HG03520 (cell line): ENCODE results near the gene TRIP13.
A peak's percentile ranks its signal among the peaks of the same experiment; 100 is the strongest.
"Not testable (repeated sequence)": the region's sequence is repeated elsewhere in the genome, so short reads cannot be mapped to it uniquely, and the experiment has no call there.

Experiments used
- ATAC-seq: cut with Tn5 transposase; IDR thresholded peaks from one replicate; pipeline ENCODE4 v1.9.1; 2021; ENCODE audit warnings: mild to moderate bottlenecking, moderate library complexity; ENCODE audit not compliant: unreplicated experiment

TRIP13 gene

DNA sequence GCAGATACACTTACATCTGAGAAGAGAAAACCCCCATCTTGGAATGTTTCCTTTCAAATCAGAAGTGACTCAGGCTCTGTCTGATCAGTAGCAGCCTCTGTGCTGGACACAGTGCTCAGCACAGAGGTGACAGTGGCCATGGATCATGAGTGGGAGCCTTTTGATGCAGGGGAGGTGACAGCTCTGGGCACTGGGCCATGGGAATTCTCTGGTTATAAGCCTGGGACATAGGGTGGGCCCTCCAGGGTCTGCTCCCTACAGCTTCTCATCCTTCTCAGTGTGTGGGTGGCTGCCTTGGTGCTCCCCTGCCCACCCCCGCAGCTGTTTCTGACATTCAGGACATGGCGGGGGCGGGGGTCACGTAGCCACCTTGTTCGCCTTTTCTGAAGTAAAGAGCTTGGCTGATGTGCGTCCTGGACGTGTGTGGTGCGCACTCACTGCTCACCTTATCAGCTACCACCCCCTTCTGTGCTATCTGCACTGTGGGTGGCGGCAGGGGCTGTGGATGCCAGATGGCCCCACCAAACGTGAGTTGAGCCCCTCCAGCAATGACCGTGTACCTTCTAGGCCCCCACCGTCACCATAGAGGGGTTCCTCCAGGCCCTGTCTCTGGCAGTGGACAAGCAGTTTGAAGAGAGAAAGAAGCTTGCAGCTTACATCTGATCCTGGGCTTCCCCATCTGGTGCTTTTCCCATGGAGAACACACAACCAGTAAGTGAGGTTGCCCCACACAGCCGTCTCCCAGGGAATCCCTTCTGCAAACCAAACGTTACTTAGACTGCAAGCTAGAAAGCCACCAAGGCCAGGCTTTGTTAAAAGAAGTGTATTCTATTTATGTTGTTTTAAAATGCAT lies 24.0 kb downstream of the TRIP13 start:
- no peak for ATAC-seq

DNA sequence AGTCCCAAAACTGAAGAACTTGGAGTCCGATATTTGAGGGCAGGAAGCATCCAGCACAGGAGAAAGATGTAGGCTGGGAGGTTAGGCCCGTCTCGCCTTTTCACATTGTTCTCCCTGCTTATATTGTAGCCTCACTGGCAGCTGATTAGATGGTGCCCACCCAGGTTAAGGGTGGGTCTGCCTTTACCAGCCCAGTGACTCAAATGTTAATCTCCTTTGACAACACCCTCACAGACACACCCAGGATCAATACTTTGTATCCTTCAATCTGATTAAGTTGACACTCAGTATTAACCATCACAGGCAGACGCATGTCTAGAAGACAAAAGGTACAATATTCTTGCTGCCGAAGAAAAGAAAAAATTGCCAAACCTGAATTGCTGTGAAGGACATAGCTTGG lies 26.0 kb downstream of the TRIP13 start:
- ATAC-seq: not testable (repeated sequence)

DNA sequence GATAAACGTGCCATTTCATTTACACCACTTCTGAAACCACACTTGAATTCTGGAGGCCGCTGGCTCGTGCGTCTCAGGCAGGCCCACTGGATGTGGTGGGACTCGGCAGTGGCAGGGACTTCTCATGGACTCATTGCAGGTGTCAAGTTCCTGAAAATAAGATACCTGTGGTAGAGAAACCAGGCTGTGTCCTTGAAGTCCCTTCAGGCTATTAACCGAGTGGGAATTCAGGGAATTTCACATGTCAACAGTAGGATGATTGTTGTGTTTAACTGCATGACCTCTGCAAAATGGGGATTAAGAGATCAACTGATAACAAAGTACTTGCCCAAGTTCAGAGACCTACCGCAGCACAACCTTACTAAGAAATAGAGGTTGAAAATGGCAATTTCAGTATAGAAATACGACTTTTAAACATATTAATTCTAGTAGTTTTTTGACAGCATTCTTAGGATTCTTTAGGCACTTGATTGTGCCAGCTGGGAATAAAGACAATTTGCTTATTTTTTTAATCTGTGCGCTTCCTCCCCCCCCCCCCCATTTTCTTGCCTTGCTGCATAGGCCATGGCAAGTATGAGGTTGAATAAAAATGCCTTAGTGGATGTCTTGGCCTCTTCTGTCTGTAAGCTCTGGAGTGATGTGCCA lies 26.8 kb downstream of the TRIP13 start:
- ATAC-seq: no peak

DNA sequence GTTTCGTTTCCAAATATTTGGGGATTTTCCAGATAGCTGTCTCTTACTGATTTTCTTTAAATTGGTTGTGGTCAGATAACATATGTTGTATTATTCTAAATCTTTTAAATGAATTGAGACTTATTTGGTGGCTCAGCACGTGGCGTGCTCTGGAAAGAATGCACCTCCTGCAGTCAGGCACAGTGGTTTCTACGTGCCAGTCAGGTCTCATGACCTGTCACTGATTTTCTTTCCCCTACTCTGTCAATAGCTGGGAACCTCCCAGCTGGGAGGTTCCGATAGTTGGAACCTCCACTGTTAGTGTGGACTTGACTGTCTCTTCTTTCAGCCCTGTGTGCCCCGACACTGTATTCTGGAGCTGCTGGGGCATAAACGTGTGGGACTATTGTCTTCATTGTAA lies 27.6 kb downstream of the TRIP13 start:
- no peak for ATAC-seq

DNA sequence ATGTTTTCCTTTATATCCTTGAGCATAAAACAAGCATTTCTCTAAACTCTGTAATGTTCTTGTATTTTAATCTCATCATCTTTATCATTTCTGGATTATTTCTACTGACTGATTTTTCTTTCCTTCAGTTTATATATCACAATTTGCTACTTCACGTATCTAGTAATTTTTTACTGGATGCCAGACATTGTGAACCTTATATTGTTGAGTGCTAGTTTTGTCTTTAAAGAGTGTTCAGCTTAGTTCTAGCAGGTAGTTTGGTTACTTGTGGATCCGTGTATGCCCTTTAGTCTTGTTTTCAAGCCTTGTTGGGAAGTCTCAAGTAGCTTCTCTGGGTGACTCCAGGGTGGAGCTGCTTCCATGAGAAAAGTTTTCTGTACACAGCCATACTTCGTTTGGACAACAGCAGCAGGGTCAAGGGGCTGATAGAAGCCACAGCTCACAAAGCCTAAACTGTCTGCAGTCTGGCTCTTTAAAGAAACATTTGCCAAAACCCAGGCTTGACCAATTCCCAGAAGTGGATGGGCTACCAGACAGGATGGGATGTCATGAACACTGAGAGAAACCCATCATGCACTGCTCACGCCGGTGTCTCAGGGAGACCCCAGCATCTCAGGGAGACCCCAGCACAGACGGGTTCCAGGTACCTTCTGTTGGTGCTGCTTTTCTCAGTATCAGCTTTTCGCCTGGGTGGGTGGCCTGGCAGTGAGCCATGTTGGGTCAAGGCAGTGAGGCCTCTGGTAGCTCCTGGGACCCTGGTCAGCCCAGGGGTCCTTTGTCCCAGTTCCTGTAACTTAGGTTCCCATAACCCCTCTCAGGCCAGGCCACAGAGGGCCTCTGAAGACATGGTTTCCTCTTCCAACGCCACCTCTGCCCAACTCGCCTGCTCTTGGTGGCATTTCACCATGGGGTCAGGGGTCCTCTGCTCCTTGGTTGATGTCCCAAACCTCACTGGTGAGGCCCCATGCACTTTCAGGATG lies 29.1 kb downstream of the TRIP13 start:
- ATAC-seq: no peak

DNA sequence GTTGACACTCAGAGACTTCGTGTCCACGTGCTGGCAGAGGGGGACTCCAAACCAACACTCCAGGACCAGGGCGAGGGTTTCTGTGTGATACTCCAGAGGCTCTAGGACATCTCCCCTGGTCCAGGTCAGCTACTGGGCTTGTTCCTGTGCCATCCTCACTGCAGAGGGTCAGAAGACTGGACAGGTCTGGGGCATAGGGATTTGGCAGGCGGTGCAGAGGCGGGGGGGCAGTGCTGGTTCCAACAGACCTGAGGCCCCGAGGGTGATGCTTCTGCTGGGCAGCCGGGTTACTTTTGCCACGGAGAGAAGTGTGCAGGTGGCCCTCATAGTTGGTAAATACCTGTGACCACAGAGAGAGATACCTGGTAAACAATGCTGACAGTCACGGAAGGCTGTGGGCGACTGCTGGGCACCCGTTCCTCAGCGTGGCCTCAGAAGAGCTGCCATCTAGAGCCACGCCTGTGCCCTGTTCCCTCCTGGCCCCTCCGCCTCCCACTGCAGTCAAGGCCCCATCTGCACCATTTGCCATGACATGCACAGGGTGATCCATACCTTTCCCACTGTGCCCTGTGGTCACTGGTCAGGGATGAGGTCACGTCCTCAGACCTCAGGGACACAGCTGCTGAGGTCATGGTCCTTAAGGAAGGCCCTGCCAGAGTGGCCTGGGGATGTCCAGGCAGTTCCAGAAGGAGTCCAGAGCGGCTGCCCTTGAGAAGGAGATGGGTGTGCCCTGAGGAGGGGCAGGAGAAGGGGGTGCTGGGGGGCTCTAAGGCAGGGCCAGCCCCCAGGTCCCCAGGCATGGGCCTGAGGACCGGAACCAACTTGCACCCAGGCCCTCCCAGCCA lies 30.0 kb downstream of the TRIP13 start:
- ATAC-seq: no peak

DNA sequence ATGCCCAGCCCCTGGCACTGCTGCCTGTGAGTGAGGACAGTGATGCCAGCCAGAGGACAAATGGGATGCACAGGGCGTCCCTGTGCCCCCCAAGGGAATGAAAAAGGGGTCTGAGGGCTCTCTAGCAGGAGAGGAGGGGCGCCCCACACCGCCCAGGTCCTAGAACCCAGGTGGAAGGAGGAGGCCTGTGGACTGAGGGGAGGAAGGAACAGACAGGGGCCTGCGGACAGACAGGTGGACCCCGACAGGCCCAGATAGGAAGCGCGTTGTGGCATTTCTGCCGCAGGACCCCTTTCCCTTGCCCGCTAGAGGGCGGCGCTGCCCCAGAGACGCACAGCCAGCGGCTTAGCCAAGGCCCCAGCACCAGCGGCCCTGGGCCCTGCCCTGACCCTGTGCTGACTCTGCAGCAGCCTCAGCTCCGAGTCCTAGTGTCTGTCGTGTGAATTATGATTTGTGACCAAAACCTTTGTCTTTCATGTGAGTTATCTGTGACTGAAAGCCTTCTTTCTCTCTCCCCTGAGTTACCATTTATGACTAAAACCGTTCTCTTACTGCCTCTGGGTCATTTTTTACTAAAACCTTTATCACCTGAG lies 30.7 kb downstream of the TRIP13 start:
- peak; percentile 61 for ATAC-seq

DNA sequence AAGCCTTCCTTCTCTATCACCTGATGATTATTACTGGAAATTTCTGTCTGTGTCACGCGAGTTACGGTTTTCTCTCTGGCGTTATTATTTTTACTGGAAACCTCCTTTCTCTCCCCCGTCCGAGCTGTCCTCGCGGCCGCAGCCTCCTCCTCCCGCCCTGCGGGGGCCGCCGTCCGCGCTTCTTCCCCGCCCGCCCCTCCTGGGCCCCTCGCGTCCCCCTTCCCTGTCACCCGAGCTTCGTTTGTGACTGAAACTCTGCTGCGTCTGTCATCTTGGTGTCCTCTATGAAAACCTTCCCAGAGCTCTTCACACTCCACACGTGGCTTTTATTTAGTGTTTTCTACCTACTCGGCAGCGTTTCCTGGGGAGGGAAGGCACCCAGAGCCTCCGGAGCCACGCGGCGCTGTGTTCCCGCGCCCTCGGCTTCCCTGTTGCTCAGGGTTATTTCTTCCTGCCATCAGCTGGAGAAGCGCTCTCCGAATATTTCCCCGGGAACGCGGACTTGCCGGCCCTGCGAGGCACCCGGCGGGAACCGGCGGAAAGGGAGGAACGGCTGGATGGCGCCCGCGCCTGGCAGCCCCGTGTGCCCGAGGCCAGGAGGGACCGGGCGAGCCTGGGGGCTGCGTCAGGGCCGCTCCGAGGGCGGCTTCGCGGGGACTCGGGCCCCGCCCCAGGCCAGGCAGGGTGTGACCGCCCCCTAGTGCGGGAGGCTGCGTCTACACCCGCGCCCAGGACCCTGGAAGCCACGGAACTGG lies 33.9 kb downstream of the TRIP13 start:
- no peak for ATAC-seq

DNA sequence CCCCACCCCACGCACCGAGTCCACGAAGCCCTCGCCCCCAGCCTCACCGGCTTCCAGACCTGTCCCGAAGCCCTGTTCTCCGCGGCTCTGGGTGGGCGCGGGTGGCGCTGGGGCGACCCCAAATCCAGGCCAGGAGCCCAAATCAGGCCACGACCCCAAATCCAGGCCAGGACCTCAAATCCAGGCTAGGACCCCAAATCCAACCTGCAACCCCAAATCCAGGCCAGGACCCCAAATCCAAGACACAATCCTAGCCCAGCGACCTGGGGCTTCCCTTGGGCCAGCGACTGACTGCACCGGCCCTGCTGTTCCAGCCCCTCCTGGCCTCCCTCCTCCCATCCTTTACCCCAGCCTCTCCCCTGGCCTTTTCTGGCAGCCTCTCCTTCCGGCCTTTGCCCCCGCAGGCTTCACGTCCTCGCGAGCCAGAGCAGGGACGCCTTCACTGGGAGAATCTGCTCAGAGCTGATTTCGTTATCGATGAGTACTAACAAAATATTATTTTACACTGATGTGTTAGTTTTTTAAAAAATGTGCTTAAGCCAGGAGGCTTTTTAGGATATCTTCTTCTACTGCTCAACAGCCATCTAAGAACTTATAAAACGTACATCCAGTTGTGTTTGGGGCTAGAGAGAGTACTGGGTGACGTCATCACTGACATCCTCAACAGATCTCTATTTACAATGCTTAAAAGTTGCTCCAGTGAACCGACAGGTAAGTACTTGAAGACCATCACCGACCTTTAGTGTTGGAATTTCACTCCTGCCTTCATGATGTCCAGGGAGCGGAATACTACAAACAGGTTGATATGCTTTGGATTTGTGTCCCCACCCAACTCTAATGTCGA lies 34.7 kb downstream of the TRIP13 start:
- no peak for ATAC-seq

DNA sequence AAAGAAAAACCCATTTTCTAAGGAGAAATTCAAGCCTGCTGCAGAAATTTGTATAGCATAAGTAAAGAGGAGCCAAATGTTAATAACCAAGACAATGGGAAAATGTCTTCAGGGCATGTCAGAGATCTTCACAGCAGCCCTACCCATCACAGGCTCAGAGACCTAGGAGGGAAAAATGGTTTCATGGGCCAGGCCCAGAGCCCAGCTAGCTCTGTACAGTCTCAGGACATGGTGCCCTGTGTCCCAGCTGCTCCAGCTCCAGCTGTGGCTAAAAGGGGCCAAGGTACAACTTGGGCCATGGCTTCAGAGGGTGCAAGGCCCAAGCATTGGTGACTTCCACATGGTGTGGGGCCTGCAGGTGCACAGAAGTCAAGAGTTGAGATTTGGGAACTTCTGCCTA lies 36.5 kb downstream of the TRIP13 start:
- not testable (repeated sequence) for ATAC-seq

DNA sequence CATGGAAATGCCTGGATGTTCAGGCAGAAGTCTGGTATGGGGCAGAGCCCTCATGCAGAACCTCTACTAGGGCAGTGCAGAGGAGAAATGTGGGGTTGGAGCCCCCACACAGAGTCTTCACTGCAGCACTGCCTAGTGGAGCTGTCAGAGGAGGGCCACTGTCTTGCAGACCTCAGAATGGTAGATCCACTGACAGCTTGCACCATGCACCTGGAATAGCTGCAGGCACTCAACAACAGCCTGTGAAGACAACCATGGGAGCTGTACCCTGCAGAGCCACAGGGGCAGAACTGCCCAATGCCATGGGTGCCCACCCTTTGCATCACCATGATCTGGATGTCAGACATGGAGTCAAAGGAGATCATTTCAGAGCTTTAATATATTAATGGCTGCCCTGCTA lies 36.9 kb downstream of the TRIP13 start:
- ATAC-seq: no peak

DNA sequence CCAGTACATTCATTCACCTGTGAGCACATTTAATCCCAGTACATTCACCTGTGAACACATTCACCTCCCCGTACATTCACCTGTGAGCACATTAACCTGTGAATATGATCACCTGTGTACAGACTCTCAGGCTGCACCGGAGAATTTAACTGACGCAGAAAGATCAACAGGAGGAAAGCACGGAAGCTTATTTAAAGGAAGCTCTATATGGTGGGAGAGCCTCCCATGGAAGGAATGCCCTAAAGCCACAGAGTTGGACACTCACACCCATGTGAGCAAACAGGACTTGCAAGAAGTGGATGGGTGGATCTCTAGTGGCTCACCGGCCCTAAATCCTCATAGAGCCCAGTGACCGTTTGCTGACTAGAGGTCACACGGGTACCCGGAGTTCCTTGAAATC lies 38.2 kb downstream of the TRIP13 start:
- ATAC-seq: no peak

DNA sequence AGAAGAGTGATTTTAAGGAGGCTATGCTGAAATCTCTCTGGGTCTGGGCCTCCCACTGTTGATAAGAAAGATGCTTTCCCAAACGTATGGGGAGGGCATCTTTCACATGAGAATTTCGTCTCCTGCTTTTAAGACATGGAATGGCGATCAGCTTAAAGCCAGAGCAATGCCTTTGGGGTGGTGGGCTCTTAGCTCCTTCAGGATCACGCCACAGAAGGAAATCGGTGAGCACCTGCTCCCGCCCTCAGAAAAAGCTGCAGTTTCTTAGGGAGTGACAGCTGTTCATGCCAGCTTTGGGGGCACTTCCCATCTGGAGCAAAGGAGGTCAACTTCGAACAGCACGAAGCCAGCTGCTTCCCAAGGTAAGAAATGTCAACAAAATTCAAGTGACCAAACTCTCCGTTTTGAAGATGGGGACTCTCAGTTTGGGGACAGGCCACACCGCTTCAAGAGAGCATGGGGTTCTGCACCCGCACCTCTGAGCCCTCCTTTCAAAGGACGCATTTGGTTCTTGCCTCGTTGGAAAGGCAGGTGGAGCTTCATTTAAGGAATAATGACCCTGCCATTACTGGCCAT lies 39.0 kb downstream of the TRIP13 start:
- ATAC-seq: no peak

DNA sequence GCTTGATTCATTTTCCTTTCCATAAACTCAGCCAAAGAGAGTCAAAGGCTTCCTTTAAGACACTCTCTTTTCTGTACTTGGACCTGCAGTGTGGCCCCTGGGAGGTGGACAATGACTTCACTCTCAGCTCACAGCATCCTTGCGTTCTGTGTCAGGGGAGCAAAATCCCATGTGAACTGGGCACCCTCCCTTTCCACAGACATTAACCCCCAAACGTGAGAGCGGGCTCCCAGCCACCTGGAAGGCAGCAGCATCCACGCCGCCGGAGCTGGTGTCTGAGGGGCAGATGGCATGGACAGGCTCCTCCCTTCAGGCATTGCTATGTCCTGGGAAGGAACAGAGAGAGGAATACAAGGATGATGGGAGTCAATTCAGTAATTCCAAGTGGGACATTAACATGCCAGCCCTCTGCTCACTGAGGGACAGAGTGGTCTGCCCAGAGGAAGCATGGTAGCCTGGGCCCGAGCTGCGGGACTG lies 39.5 kb downstream of the TRIP13 start:
- no peak for ATAC-seq

DNA sequence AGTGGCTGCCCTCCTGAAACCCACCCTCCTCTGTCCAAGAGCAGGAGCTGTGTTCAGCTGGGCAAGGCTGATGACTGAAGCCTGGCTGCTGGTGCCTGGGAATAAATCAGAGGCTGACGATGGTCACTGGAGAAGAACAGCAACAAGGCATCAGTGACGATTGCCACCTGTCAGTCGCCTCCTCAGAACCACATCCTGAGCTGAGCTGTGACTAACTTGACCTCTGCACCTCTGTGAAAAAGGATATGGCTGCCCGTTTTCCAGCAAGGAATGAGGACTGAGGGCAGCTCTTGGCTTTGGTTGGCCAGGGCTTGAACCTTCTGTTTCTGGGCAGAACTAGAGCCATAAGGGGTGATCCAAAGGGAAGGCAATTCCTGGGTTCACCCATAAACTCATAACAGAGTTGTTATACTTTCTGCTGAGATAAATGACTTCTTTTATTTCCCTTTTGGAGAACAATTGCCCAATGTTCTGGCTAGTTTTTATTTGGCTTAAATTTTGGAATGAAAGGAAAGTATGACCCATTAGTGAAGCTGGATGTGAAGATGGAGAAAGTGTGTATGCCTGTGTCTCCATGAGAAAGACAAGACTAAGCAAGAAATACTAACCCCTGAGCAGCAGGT lies 40.1 kb downstream of the TRIP13 start:
- ATAC-seq: no peak

DNA sequence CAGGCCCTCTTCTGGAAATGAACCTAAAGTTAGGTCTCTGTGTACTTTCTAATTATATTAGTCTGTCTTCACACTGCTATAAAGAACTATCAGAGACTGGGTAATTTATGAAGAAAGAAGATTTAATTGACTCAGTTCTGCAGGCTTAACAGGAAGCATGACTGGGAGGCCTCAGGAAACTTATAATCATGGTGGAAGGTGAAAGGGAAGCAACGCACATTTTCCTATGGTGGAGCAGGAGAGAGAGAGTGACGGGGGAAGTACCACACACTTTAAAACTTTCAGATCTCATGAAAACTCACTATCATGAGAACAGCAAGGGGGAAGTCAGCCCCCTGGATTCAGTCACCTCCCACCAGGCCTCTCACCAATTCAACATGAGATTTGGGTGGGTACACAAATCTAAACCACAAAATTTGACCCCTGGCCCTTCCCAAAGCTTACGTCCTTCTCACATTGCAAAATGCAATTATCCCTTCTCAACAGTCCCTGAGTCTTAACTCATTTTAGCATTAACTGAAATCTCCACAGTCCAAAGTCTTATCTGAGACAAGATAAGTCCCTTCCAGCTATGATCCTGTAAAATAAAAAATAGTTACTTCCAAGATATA lies 40.7 kb downstream of the TRIP13 start:
- no peak for ATAC-seq

DNA sequence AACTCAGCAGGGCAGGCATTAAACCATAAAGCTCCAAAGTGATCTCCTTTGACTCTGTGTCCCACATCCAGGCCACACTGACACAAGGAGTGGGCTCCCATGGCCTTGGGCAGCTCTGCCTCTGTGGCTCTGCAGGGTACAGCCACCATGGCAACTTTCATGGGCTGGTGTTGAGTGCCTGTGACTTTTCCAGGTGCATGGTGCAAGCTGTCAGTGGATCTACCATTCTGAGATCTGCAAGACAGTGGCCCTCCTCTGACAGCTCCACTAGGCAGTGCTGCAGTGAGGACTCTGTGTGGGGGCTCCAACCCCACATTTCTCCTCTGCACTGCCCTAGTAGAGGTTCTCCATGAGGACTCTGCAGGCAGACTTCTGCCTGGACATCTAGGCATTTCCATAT lies 41.3 kb downstream of the TRIP13 start:
- not testable (repeated sequence) for ATAC-seq
